IPS-NIHi7 (cell line): ENCODE measurements around the gene PRAMEF17.
A peak's percentile ranks its signal among the peaks of the same experiment; 100 is the strongest.
"Not testable (repeated sequence)": the region's sequence is repeated elsewhere in the genome, so short reads cannot be mapped to it uniquely, and the experiment has no call there.

ENCODE experiments used
- DNase-seq: peaks from one replicate; pipeline ENCODE4 v3.0.0; 2012; ENCODE audit warnings: mixed read lengths; ENCODE audit errors: extremely low spot score

Gene PRAMEF17

GRCh38 chr1:13389332-13389731 lies at the start of gene PRAMEF17:
TSS of gene PRAMEF17 (plus strand) at chr1:13389632. CDS start at chr1:13389658, 26 bp downstream.
- not testable (repeated sequence) for DNase-seq

DNA sequence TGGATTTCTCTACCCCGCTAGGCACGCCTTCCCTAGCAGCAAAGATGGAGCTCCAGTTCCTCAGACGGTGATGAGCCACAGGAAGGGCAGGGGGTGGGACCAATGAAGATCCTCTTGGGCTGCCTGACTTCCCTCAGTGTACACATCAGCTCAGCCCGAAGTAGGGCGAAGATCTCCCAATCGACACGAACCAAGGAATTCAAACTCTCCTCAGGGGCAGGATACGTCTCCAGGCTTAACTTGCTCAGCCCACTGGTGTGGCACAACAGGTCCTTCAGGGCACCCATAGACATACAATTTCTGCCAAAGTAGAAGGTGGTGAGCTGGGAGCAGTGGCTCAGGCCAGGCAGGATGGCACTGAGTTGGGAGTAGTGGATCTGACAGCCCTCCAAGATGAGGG lies 46.9 kb upstream of the PRAMEF17 start:
- DNase-seq: not testable (repeated sequence)

DNA sequence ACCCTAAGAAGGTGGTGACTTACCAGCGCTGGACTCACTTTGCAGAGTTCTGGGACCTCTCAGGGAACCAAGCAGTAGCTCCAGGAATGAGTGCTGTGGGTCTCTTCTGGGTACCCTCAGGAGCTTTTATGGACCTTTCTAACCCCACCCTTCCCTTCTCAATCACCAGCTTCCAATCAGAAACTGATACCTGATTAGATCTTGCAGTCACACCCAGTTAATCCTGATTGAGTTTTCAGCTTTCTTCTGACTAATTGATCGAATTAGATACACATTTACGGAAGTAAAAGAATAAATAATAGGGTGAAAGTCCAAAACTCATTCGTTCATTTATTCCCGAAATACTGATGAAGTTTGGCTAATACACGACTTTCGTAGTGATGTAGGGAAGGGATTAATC lies 42.4 kb upstream of the PRAMEF17 start, which contains the start of gene PRAMEF14:
Gene PRAMEF14, minus strand, starts transcription at position 101 of the 400 bp plus-strand sequence. CDS start 1,820 bp downstream, outside the sequence.
- DNase-seq: not testable (repeated sequence)

- not testable (repeated sequence) for DNase-seq
Observed at GRCh38 chr1:13353476-13353875, 36.0 kb upstream of the PRAMEF17 start.

- DNase-seq: not testable (repeated sequence)
Observed at GRCh38 chr1:13354475-13354874, 35.0 kb upstream of the PRAMEF17 start.

- peak; percentile 22 for DNase-seq
Observed at GRCh38 chr1:13356774-13357173, 32.7 kb upstream of the PRAMEF17 start.

DNA sequence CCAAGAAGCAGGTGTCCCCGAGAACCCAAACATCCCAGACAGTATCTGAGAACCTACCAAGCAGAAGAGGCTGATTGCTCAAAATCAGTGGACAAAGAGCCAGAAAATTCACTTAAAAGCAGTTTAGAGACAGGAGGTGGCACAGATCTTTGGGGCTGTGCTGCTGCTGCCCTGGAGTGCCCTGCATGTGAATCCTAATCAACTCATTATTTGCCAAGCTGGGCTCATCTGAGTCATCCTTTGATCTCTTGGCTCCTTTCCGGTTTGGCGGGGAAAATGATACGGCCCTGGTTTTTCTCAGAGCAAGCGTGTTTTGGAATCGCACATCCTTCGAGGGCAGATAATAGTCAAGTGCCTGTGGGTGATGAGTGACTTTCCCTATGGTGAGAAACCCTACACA lies 27.1 kb upstream of the PRAMEF17 start:
- not testable (repeated sequence) for DNase-seq

DNA sequence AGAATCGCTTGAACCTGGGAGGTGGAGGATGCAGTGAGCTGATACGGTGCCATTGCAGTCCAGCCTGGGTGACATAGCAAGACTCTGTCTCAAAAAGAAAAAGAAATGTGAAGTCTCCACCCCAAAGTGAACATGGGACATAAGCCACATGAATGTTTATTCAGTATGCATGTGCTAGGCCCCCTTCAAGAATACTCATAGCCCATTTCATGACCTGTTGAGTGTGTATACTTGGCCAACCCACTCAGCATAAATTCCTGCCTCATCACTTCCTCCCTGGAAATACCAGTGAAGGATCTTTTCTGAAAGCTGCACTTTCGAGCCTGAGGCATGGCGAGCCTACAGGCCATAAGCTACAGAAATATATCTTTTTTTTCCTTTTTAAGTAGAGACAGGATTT lies 24.5 kb upstream of the PRAMEF17 start:
- not testable (repeated sequence) for DNase-seq

DNA sequence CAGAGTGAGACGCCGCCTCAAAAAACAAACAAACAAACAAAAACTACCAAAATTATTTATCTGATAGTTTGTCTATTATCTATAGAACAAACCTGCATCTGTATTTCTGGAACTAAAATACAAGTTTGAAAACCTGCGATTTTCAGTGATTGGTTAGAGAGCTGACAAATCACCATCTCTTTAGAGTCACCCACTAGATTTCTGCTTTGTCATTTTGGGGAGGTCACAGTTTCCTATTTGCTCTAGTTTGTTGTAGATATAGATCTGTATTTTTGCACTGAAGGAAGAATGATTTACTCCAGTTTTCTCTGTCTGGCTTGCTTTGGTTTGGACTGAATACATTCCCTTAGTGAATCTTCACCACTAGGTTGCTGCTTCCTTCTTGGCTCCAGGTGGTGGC lies 22.9 kb upstream of the PRAMEF17 start:
- not testable (repeated sequence) for DNase-seq

DNA sequence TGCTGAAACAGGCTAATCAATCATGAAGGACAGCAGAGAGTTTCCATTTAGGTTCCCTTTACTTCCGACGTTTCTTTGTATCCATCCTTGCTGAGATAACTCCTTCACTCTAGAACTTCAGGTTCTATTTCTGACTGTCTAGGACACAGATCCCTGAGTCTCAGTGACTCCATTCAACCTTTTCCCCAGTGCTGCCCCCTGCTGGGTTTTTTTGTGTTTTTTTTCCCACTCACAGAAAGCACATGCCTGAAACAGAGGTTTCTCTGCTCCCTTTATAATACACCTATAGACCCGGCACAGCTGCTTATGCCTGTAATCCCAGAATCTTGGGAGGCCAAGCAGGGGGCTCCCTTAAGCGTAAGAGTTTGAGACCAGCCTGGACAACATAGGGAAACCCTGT lies 20.9 kb upstream of the PRAMEF17 start:
- DNase-seq: not testable (repeated sequence)

DNA sequence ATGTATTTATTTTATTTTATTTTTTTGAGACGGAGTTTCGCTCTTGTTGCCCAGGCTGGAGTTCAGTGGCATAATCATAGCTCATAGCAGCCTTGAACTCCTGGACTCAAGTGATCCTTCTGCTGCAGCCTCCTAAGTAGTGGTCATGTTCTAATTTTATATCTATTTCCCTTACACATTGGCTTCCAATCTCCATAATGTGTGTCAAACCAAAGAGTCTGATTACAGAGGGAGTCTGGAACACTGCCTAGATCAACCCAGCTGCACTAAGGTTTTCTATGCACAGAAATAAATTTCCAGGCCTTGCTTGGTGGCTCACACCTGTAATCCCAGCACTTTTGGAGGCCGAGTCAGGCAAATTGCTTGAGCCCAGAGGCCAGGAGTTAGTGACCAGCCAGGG lies 10.4 kb upstream of the PRAMEF17 start:
- DNase-seq: not testable (repeated sequence)

DNA sequence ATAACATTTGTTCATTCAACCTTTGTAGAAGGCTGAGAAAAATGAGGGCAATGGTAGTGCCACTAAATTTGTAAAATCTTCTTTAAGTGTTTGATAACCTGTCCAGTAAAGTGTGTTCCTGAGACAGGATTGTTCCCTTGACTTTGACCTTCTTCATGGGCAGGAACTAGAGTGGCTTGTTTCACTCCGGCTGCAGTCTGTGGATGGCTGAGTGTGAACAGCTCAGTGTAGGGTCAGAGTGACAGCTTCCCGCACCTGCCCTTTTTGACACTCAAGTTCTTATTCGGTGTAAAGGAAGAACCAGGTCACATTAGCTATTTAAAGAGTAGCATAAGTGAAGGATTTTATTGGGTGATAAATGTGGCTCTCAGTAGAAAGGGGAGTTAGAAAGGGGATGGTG lies 9.1 kb upstream of the PRAMEF17 start:
- DNase-seq: not testable (repeated sequence)

GRCh38 chr1:13393004-13393403 lies 3.6 kb downstream of the PRAMEF17 start:
- not testable (repeated sequence) for DNase-seq

GRCh38 chr1:13394761-13395160 lies 5.3 kb downstream of the PRAMEF17 start:
- DNase-seq: not testable (repeated sequence)

- DNase-seq: not testable (repeated sequence)
Observed at GRCh38 chr1:13395311-13395710, 5.9 kb downstream of the PRAMEF17 start.

- DNase-seq: no peak
Observed at GRCh38 chr1:13407811-13408210, 18.4 kb downstream of the PRAMEF17 start.

DNA sequence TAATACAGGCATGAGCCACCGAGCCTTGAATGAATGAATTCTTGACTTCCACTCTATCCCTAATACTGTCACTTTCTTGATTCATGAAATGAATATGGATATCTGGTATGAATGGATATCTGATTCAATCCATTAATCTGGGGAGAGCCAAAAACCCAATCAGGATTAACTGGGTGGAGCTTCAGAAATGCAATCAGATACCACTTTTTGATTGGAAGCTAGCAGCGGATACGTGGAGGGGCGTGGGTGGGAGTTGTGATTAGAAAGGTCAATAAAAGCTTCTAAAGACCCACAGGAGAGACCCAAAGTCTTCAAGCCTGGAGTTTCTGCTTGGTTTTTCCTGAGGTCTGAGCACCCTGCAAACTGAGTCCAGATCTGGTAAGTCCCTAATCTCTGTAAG lies 20.7 kb downstream of the PRAMEF17 start, which contains the start of gene PRAMEF20:
Gene PRAMEF20, plus strand, starts transcription at position 301 of the 400 bp plus-strand sequence. CDS start 5,905 bp downstream, outside the sequence.
- not testable (repeated sequence) for DNase-seq

DNA sequence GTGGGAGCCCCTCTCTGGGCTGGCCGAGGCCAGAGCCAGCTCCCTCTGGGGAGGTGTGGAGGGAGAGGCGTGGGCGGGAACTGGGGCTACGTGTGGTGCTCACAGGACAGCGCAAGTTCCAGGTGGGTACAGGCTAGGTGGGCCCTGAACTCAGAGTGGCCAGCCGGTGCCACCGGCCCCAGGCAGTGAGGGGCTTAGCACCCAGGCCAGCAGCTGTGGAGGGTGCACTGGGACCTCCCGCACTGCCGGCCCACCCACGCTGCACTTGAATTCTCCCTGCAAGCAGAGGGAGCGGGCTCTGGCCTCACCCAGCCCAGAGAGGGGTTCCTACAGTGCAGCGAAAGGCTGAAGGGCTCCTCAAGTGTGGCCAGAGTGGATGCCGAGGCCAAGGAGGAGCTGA lies 41.1 kb downstream of the PRAMEF17 start:
- DNase-seq: no peak

DNA sequence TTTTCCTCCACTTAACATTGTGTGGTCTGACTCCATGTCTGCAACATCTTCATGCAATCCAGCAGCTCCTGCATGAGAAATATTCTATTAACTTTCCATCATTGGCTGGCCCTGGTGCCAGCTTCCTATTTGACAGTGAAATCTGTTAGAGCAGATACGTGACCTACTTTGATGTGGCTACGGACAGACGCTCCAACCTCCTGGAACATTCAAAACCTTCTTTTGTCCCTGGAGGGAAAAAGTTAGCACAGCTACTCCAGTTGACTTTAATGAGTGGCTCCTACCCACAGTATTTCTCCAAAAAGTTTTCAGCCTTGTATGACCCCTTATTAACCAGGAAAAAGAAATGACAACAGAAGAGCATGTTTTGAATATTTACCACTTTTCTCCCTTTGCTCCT lies 42.8 kb downstream of the PRAMEF17 start:
- no peak for DNase-seq

- DNase-seq: not testable (repeated sequence)
Observed at GRCh38 chr1:13433694-13434358, 44.4 kb downstream of the PRAMEF17 start.

GRCh38 chr1:13435458-13435857 lies 46.0 kb downstream of the PRAMEF17 start:
- DNase-seq: no peak

GRCh38 chr1:13439104-13439783 lies 49.8 kb downstream of the PRAMEF17 start:
- not testable (repeated sequence) for DNase-seq
